GM18508 (cell line): ENCODE results near the gene GPATCH3.
"Not testable (repeated sequence)": the region's sequence is repeated elsewhere in the genome, so short reads cannot be mapped to it uniquely, and the experiment has no call there.

ENCODE experiments used
- ATAC-seq: cut with Tn5 transposase; IDR thresholded peaks from one replicate; pipeline ENCODE4 v1.9.1; 2021; ENCODE audit warnings: moderate number of reproducible peaks; ENCODE audit not compliant: insufficient read depth, unreplicated experiment

The GPATCH3 gene

GRCh38 chr1:26900001-26900814 is at the start of gene GPATCH3:
Gene GPATCH3 (minus strand): TSS chr1:26900467. CDS start chr1:26900442, 25 bp downstream.
- ATAC-seq, result no peak

- ATAC-seq, result no peak
Measured at GRCh38 chr1:26949926-26950319, 49.7 kb upstream of the GPATCH3 start.

- no peak for ATAC-seq
Measured at GRCh38 chr1:26949266-26949925, 49.1 kb upstream of the GPATCH3 start.

- ATAC-seq, result not testable (repeated sequence)
Measured at GRCh38 chr1:26948725-26949057, 48.4 kb upstream of the GPATCH3 start.

- ATAC-seq, result no peak
Measured at GRCh38 chr1:26946270-26946669, 46.0 kb upstream of the GPATCH3 start.

- no peak for ATAC-seq
Measured at GRCh38 chr1:26945728-26946127, 45.5 kb upstream of the GPATCH3 start.

GRCh38 chr1:26945138-26945537 is 44.9 kb upstream of the GPATCH3 start:
- ATAC-seq, result no peak

- ATAC-seq, result no peak
Measured at GRCh38 chr1:26942656-26943055, 42.4 kb upstream of the GPATCH3 start.

- no peak for ATAC-seq
Measured at GRCh38 chr1:26941311-26941710, 41.0 kb upstream of the GPATCH3 start.

GRCh38 chr1:26938659-26939025 is 38.4 kb upstream of the GPATCH3 start:
- no peak for ATAC-seq

GRCh38 chr1:26938004-26938658 is 37.9 kb upstream of the GPATCH3 start:
- no peak for ATAC-seq

- no peak for ATAC-seq
Measured at GRCh38 chr1:26936823-26937222, 36.6 kb upstream of the GPATCH3 start.

- ATAC-seq, result no peak
Measured at GRCh38 chr1:26932531-26932930, 32.3 kb upstream of the GPATCH3 start.

- no peak for ATAC-seq
Measured at GRCh38 chr1:26923711-26924110, 23.4 kb upstream of the GPATCH3 start.

- no peak for ATAC-seq
Measured at GRCh38 chr1:26922901-26923300, 22.6 kb upstream of the GPATCH3 start.

GRCh38 chr1:26922431-26922729 is 22.1 kb upstream of the GPATCH3 start:
- ATAC-seq, result no peak

- ATAC-seq, result peak; percentile 85
Measured at GRCh38 chr1:26921540-26922430, 21.5 kb upstream of the GPATCH3 start, which contains the start of gene NUDC. Gene NUDC (plus strand): TSS chr1:26921743. CDS start chr1:26921849, 106 bp downstream.

GRCh38 chr1:26921126-26921539 is 20.9 kb upstream of the GPATCH3 start:
- ATAC-seq, result no peak

GRCh38 chr1:26915204-26915842 is 15.1 kb upstream of the GPATCH3 start:
- ATAC-seq, result no peak
